H54 (cell line): ENCODE data around the gene PRR12.
A peak's percentile ranks its signal among the peaks of the same experiment; 100 is the strongest.

Source experiments
- DNase-seq: peaks from one replicate; pipeline ENCODE4 v3.0.0; 2011; ENCODE audit warnings: low spot score, mixed read lengths; ENCODE audit not compliant: insufficient read length
- FAIRE-seq: peaks from 3 replicates; lab custom pipeline; 2011; peaks lifted over from hg19 to GRCh38; lab: Jason Lieb, UNC
- POLR2A ChIP-seq: IDR thresholded peaks from 2 replicates; pipeline ENCODE4 v1.6.1; 2011; ENCODE audit warnings: low read depth, mild to moderate bottlenecking, low read length

PRR12 gene

DNA sequence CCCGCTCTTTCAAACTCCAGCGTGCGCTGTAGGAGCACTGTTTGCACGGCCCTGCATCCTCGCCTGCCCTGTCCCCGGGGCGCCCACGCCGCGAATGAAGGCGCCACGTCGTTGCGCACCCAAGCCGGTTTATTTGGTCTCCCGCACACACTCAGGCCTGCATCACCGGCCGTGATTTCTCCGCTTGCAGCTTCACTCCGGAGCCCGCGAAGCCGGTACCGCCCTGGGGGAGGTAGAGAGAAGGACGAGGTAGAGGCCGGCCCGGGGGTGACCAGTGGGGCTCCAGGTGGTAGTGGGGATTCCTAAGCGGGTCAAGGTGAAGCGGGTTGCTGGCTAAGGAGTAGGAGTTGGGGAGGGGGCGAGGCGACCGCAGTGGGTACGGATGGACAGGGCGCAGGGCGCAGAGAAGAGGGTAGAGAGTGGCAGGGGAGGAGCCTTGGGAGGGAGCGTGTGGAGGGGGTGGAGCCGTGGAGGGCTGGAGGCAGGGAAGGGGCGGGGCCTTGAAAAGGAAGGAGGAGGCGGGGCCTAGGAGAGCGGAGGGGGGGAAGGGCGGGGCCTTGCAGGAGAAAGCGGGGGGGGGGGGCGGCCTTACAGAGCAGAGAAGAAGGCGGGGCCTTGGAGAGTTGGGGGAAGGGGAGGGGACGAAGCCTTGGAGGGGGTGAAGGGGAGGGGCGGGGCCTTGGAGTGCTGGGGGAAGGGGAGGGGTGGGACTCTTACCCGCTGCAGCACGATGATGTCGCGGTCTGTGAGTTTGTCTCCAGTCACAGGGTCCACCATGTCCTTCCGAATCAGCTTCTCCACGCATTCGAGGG is 35.2 kb upstream of the PRR12 start:
- peak; percentile 58 for DNase-seq
- TF ChIP-seq POLR2A: no peak
- FAIRE-seq: no peak

DNA sequence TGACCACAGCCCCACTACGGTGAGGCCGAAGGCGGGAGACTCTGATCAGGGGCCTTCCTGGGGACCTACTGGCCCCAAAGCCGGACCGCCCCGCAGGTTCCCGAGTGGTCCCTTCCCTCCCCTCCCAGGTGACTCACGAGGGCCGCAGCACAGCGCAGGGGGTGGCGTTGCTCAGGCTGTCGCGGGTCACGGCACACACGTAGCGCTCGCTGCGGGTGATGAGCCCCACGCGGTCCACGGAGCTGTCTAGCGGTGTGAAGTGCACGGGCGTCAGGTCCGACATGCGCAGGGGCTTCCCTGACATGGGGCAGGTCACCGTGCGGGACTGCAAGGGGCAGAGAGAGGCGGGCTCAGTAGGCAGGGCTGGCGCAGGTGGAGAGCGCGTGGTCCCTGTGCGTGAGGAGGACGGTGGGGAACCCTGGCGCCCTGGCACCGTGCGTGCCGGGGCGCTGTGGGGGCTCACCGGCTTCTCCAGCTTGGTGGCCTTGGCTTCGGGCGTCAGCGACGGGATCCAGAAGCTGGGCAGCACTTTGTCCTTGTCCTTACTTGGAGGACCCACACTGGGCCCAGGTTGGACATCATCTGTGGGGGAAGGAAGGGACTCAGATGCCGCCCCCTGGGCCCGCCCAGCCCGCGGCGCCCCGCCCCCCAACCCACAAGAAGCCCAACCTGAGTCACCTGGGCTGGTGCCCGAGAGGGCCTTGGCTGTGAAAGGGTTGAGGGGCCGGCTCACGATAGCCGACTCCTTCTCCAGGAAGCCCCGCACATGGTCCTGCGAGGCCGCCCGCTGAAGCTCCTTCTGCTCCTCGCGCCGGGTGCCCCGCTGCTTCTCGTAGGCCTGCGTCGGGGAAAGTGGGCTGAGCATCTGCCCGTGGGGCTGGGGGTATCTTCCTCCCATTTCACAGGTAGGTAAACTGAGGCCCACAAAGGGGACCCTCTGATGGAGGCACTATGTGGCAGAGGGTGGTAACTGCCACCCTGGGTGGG is 34.3 kb upstream of the PRR12 start:
- TF ChIP-seq POLR2A: no peak
- no peak for DNase-seq
- no peak for FAIRE-seq

DNA sequence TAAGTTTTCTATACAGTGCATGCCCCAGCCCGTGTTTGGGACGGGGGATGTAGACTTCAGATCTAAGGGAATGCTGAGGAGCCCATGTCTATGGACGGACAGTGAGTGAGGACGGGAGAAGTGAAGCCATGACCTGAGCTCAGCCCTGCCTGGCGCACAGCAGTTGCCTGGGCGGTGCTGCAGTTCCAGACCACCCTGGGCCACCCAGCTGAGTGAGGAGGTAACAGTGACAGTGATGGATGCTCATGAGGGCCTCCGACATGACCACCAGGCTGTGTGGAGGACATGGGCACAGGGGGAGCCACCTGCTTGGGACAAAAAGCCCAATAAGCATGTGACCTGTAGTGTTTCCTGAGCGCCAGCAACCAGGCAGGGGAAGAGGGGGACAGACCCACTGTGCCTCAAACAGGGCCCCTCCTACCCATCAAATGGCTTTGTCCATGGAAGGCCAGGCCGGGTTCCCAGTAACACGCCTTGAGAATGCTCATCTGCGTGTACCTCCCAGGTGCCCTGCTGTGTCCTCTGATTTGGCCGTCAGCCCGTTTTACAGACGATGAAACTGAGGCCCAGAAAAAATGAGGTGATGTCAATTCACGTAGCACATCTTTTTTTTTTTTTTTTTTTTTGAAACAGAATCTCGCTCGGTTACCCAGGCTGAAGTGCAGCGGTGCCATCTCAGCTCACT is 33.2 kb upstream of the PRR12 start:
- no peak for TF ChIP-seq POLR2A
- FAIRE-seq: no peak
- no peak for DNase-seq

DNA sequence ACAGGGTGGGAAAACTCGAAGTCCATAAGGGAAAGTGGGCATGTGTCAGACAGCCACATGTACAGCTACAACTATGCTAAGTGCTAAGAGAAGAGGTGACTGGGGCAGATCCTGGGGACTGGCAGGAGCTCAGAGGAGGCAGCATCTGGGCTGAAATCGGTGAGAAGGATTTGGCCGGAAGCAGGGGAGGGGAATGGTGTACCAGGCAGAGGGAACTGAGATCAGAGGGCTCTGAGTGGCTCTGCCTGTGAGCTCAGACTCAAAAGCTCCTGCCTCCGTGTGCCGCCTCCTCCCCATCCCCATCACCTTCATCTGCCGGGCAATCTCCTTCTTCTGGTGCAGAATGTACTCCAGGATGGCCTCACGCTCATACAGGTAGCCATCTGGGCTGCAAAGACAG is 32.4 kb upstream of the PRR12 start:
- FAIRE-seq: no peak
- TF ChIP-seq POLR2A: no peak
- DNase-seq: no peak

DNA sequence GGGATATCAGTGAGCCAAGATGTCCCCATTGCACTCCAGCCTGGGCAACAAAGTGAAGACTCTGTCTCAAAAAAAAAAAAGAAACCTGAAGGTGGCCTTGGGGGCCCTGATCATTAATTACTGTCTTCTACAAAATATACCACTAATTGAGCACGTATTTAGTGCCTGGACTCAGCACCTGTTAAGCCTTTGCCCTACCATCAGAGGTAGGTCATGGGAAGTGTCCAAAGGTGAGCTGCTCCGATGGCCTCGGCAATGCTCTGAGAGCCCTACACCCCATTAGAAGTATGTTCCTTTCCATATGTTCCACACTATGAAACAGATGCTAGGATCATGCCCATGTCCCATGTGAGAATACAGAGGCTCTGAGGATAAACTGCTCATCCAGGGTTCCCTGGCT is 31.5 kb upstream of the PRR12 start:
- DNase-seq: no peak
- FAIRE-seq: no peak
- no peak for TF ChIP-seq POLR2A

DNA sequence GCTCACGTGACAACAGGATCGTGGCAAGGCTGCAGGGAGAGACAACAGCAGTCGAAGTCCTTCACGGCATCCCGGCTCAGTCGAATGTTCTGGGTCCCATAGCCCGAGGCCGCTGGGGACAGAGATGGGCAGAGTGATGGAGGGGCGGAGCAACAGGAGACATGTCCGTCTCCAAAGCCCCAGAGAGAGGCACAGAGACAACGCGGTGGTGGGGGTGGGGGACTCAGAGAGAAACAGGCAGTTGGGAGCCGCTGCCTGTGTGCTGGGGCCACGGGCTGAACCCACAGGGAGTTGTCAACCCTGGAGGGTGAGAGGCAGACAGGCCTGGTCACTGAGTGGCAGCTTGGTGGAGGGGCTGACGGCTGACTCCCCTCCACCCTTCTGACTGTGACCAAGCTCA is 31.1 kb upstream of the PRR12 start:
- TF ChIP-seq POLR2A: no peak
- no peak for FAIRE-seq
- DNase-seq: no peak

DNA sequence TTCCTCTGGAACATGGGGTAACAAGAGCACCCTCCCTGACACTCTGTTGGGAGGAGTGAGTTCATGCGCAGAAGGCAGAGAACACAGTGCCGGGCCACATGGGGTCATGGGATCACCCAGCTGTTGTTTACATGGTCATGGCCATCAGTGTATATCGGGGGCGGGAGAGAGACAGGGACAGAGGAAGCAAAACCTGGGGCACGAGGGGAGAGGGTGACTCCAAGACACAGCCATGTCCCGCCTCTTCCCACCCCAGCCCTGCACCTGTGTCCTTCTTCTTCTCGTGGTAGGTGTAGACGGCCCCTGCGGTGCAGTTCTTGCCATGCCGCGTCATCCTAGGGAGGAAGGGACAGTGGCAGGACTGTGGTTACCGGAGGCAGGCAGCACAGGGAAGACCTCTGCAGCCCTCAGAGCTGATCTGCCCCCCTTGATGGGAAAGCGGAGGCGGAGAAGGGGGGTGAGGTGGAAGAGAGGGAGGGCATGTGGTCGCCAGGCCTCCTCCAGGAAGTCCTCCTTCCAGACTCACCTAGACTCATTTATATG is 30.6 kb upstream of the PRR12 start:
- no peak for TF ChIP-seq POLR2A
- no peak for DNase-seq
- FAIRE-seq: no peak

DNA sequence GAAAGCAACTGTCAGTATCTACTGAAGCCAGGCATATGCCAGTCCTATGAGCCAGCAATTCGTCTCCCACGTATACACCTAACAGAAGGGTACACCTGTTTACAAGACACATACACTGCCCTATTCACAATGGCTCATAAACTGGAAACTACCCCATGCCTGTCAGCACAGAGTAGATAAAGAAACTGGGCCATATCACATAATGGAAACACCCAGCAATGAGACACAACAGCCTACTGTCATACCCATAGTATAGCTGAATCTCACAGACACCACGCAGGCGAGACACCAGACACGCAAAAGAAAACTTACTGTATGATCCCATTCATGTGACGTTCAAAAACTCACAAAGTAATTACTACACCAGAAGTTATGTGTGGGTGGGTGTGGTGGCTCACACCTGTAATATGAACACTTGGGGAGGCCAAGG is 26.4 kb upstream of the PRR12 start:
- FAIRE-seq (no peak), DNase-seq (no peak)
- TF ChIP-seq POLR2A: no peak

DNA sequence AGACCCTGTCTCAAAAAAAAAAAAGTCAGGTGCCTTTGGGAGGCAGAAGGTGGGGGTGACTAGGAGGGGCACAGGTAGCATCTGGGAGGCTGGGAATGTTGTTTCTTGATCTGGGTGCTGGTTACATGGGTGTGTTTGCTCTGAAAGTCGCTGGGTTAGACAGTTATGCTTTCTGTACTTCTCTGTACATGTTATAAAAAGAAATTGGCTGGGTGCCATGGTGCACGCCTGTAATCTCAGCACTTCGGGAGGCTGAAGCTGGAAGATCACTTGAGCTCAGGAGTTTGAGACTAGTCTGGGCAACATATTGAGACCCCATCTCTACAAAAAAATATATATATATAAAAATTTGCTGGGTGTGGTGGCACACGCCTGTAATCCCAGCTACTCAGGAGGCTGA is 25.7 kb upstream of the PRR12 start:
- FAIRE-seq: no peak

DNA sequence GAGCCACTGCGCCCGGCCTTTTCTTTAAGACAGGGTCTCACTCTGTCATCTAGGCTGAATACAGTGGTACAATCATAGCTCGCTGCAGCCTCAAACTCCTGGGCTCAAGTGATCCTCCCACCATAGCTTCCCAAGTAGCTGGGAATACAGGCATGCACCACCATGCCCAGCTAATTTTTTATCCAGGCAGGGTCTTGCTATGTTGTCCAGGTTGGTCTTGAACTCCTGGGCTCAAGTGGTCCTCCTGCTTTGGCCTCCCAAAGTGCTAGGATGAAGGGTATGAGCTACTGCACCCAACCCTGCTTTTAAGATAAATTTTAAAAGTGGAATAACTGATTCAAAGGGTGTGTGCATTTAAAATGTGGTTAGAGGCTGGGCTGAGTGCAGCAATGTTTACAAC is 24.7 kb upstream of the PRR12 start:
- DNase-seq (no peak), FAIRE-seq (no peak)
- TF ChIP-seq POLR2A: no peak

More for the DNA sequence above, 25.7 kb upstream of the PRR12 start:
- no peak for TF ChIP-seq POLR2A
- no peak for DNase-seq

DNA sequence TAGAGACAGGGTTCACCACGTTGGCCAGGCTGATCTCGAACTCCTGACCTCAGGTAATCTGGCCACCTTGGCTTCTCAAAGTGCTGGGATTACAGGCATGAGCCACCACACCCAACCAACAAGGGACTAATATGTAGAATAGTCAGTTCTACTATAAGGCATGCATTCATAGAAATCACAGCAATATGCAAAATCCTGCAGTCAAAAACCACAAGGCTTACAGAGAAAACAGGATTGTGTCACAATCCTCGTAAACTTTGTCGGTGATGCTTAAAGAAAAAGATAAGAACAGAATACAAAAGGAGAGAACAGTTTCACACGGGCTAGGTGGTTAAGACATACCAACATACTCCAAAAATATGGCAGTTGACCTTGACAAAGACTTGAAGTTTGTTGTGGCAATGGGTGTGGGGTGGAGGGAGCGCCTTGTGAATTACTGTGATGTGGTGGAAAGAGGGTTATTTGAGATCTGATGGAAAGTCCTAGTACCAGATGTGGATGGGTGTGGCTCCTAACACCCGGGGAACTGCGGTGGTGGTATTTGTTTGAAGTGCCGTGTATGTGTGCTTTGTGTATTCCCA is 23.0 kb upstream of the PRR12 start:
- FAIRE-seq: no peak
- DNase-seq: no peak
- TF ChIP-seq POLR2A: no peak

DNA sequence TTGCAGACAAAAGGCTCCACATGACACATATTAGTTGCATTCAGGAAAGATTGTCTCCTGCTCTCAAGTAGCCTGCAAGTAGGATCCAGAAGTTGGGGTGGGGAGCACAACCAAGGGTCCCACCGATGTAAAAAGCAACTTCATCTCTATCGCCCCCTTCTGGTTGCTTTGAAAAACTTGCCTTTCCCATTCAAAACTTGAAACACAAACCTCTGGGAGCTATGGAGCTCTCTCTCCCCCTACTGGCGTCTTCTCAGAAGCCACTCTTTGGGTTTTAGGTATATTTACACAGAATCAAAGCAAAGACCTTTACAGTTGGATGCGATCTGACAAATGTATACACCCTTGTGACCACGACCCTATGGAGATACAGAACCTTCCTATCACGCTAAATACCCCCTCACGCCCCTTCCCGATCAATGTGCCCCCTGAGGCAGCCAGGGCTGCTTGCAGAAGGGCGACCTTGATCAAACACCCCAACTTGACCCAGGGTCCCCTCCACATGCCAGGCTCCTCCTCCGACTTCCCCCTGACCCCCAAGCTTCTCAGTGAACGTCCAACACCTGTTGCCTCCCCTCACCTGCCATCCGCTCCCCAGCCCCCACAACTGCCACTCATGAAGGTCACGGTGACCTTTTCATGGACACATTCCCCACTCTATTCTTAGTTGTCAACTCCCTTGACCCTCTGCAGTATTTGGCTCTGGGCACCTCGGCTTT is 20.7 kb upstream of the PRR12 start:
- peak; percentile 80 for DNase-seq
- TF ChIP-seq POLR2A: no peak
- no peak for FAIRE-seq
